Liver (tissue), 9 donors: ENCODE results near the gene KIRREL3. TPM values are rescaled to one million over a fixed set of nuclear protein-coding genes. Genes with fewer than 3 reads are reported as not detected.

Experiments used
- DNase-seq: peaks from one replicate; pipeline ENCODE4 v3.0.0-alpha.2; 2017; ENCODE audit warnings: low spot score
- H3K27ac ChIP-seq, 2 donors: one replicate each; pipeline ENCODE4 v1.7.0; 2013; ENCODE audit warnings: inconsistent platforms in 2 of 2, low read length in 2 of 2, control low read depth in 1 of 2, low read depth in 1 of 2, mild to moderate bottlenecking in 1 of 2
- H3K27me3 ChIP-seq, 4 donors: one replicate each; pipeline versions ENCODE4 v1.6.1 to v1.7.0; 2013; ENCODE audit warnings: low read length in 3 of 4, inconsistent platforms in 1 of 4, mild to moderate bottlenecking in 1 of 4, moderate library complexity in 1 of 4; ENCODE audit not compliant: control insufficient read depth in 4 of 4, insufficient read depth in 4 of 4
- H3K36me3 ChIP-seq, 4 donors: one replicate each; pipeline versions ENCODE4 v1.6.1 to v1.7.0; 2013; ENCODE audit warnings: low read length in 3 of 4, mild to moderate bottlenecking in 3 of 4, low read depth in 1 of 4, moderate library complexity in 1 of 4; ENCODE audit not compliant: control insufficient read depth in 4 of 4, insufficient read depth in 3 of 4
- H3K4me1 ChIP-seq, 4 donors: one replicate each; pipeline versions ENCODE4 v1.6.1 to v1.7.0; 2013; ENCODE audit warnings: low read length in 3 of 4, mild to moderate bottlenecking in 3 of 4, moderate library complexity in 1 of 4; ENCODE audit not compliant: control insufficient read depth in 4 of 4, insufficient read depth in 4 of 4
- H3K4me3 ChIP-seq, 3 donors: one replicate each; pipeline versions ENCODE4 v1.6.1 to v1.7.0; 2013; ENCODE audit warnings: low read length in 3 of 3, control low read depth in 1 of 3, low read depth in 1 of 3, mild to moderate bottlenecking in 1 of 3
- H3K9ac ChIP-seq, 2 donors: one replicate each; pipeline ENCODE4 v1.7.0; 2013; ENCODE audit warnings: low read length in 2 of 2, mild to moderate bottlenecking in 2 of 2, moderate library complexity in 2 of 2, control low read depth in 1 of 2, low read depth in 1 of 2
- H3K9me3 ChIP-seq, 4 donors: one replicate each; pipeline versions ENCODE4 v1.6.1 to v1.7.0; 2013; ENCODE audit warnings: low read length in 3 of 4; ENCODE audit not compliant: control insufficient read depth in 4 of 4
- ATF3 ChIP-seq: IDR thresholded peaks from 2 replicates; pipeline ENCODE4 v1.6.1; 2016; ENCODE audit warnings: antibody characterized with exemption
- CTCF ChIP-seq: fragments of 150-350 bp; IDR thresholded peaks from 2 replicates; pipeline ENCODE4 v1.5.1; 2017; ENCODE audit warnings: improper control_type of control experiment, low read depth, low read length; ENCODE audit not compliant: missing input control
- EGR1 ChIP-seq, 2 donors: IDR thresholded peaks; 2 replicates each; pipeline ENCODE4 v1.6.1; 2016 to 2018; ENCODE audit warnings: antibody characterized with exemption in 2 of 2, low read depth in 2 of 2
- FOXA1 ChIP-seq: IDR thresholded peaks from 2 replicates; pipeline ENCODE4 v1.6.1; 2016; ENCODE audit warnings: antibody characterized with exemption
- FOXA2 ChIP-seq: IDR thresholded peaks from 2 replicates; pipeline ENCODE4 v1.6.1; 2016; ENCODE audit warnings: antibody characterized with exemption
- GABPA ChIP-seq, 2 donors: IDR thresholded peaks in 1 of 2; conservative IDR thresholded peaks in 1 of 2; 2 replicates each; pipeline ENCODE4 v1.6.1; 2016; ENCODE audit warnings: antibody characterized with exemption in 2 of 2, mild to moderate bottlenecking in 1 of 2, moderate library complexity in 1 of 2
- HNF4A ChIP-seq, 2 donors: conservative IDR thresholded peaks; 2 replicates each; pipeline ENCODE4 v1.6.1; 2016; ENCODE audit warnings: antibody characterized with exemption in 2 of 2, mild to moderate bottlenecking in 2 of 2
- HNF4G ChIP-seq: IDR thresholded peaks from 2 replicates; pipeline ENCODE4 v1.6.1; 2016; ENCODE audit warnings: antibody characterized with exemption
- JUND ChIP-seq, 2 donors: IDR thresholded peaks; 2 replicates each; pipeline ENCODE4 v1.6.1; 2016; ENCODE audit warnings: antibody characterized with exemption in 2 of 2
- MAX ChIP-seq: IDR thresholded peaks from 2 replicates; pipeline ENCODE4 v1.6.1; 2016; ENCODE audit warnings: antibody characterized with exemption
- NR2F2 ChIP-seq: IDR thresholded peaks from 2 replicates; pipeline ENCODE4 v1.6.1; 2016; ENCODE audit warnings: antibody characterized with exemption
- RAD21 ChIP-seq, 2 donors: IDR thresholded peaks; 2 replicates each; pipeline ENCODE4 v1.6.1; 2016; ENCODE audit warnings: antibody characterized with exemption in 2 of 2, mild to moderate bottlenecking in 2 of 2
- REST ChIP-seq: IDR thresholded peaks from 2 replicates; pipeline ENCODE4 v1.6.1; 2016; ENCODE audit warnings: antibody characterized with exemption, mild to moderate bottlenecking
- RXRA ChIP-seq, 2 donors: IDR thresholded peaks; 2 replicates each; pipeline ENCODE4 v1.6.1; 2017 to 2018; ENCODE audit warnings: antibody characterized with exemption in 2 of 2, mild to moderate bottlenecking in 1 of 2
- SP1 ChIP-seq: IDR thresholded peaks from 2 replicates; pipeline ENCODE4 v1.6.1; 2018; ENCODE audit warnings: antibody characterized with exemption, mild to moderate bottlenecking
- TAF1 ChIP-seq: conservative IDR thresholded peaks from 2 replicates; pipeline ENCODE4 v1.6.1; 2016; ENCODE audit warnings: antibody characterized with exemption, mild to moderate bottlenecking
- YY1 ChIP-seq: IDR thresholded peaks from 2 replicates; pipeline ENCODE4 v1.6.1; 2016; ENCODE audit warnings: antibody characterized with exemption, mild to moderate bottlenecking
- WGBS: extraction: QIAGEN DNeasy Blood & Tissue Kit; methylation state at CpG from one replicate; pipeline ENCODE4 v1.1.7; 2013; 5-methylcytosine and 5-hydroxymethylcytosine counted together
- polyA plus RNA-seq, 2 donors: library from polyadenylated mRNA; stranded (reverse) in 1 of 2; unstranded in 1 of 2; fragments of 200-250 nt in 1 of 2; fragments of >200 nt in 1 of 2; fragmentation: Nextera tagmentation in 1 of 2; extraction: Ambion mirVana in 1 of 2; gene quantifications; one replicate each; pipeline versions ENCODE4 v1.2.1 to v1.2.3, GENCODE V29; 2013 to 2015
- total RNA-seq, 2 donors: library from RNA; depleted of rRNA; stranded (reverse); fragments of >200 nt; gene quantifications; one replicate each; pipeline ENCODE4 v1.2.3, GENCODE V29; 2014
- donor health status: healthy.
- donor health status: healthy.
- donor health status: healthy.
- donor health status: healthy.
- donor health status: healthy.

KIRREL3 gene
- total and polyA plus RNA-seq, 4 donors: 0.03 to 0.29 (median 0.08) TPM; not detected in 1

GRCh38 chr11:127018683-127019279, 18.2 kb upstream of the KIRREL3 start (continued):
- no peak for TF ChIP-seq GABPA (IDR thresholded peaks at IDR 0.05 in 1 of 2, conservative IDR thresholded peaks at IDR 0.05 in 1 of 2)

- H3K27ac ChIP-seq: no peak overlapping the region
- no peaks in the 10 kb centered on the region for H3K36me3 ChIP-seq
- H3K9me3 ChIP-seq: no peaks in the 10 kb centered on the region
- H3K4me1 ChIP-seq: no peaks in the 10 kb centered on the region
- no peak overlapping the region for H3K4me3 ChIP-seq
- DNase-seq: no peak
- no peak for TF ChIP-seq MAX
- no peak for TF ChIP-seq RXRA (IDR thresholded peaks at IDR 0.05)
- TF ChIP-seq FOXA1: no peak
- TF ChIP-seq RAD21 (IDR thresholded peaks at IDR 0.05): peak in 1 of 2 donors; percentile 7
- H3K27me3 ChIP-seq: no peaks in the 10 kb centered on the region
- WGBS: 72% methylated on average over 7 of the region's 7 CpGs
- H3K9ac ChIP-seq: no peak overlapping the region
Observed at GRCh38 chr11:127017482-127017881, 16.9 kb upstream of the KIRREL3 start.

- Histone ChIP-seq H3K27ac (no peak overlapping the region), H3K9ac (no peak overlapping the region), H3K27me3 (no peaks in the 10 kb centered on the region), H3K36me3 (no peaks in the 10 kb centered on the region), H3K4me1 (no peaks in the 10 kb centered on the region), H3K9me3 (no peaks in the 10 kb centered on the region), H3K4me3 (no peak overlapping the region)
- TF ChIP-seq RAD21 (IDR thresholded peaks at IDR 0.05): no peak
- TF ChIP-seq GABPA (IDR thresholded peaks at IDR 0.05 in 1 of 2, conservative IDR thresholded peaks at IDR 0.05 in 1 of 2): no peak
- no peak for TF ChIP-seq FOXA1
- WGBS: 72% methylated on average over 5 of the region's 5 CpGs
- no peak for DNase-seq
Observed at GRCh38 chr11:127013550-127013949, 13.0 kb upstream of the KIRREL3 start.

GRCh38 chr11:127006311-127006710, 5.7 kb upstream of the KIRREL3 start:
- no peak for DNase-seq
- no peak overlapping the region for H3K4me3 ChIP-seq
- H3K4me1 ChIP-seq: peaks cover 0 to 11% (median 6%) of the 10 kb centered on the region in 4 donors
- 95% methylated on average over 2 of the region's 2 CpGs for WGBS
- H3K9me3 ChIP-seq: no peaks in the 10 kb centered on the region
- TF ChIP-seq HNF4A (conservative IDR thresholded peaks at IDR 0.05): no peak
- TF ChIP-seq HNF4G: no peak
- no peak for TF ChIP-seq NR2F2
- no peak for TF ChIP-seq SP1
- TF ChIP-seq ATF3: no peak
- no peak for TF ChIP-seq YY1
- TF ChIP-seq JUND (IDR thresholded peaks at IDR 0.05): no peak
- no peak for TF ChIP-seq EGR1 (IDR thresholded peaks at IDR 0.05; ENCODE audit: low read depth in 2 of 2)
- no peak for TF ChIP-seq RXRA (IDR thresholded peaks at IDR 0.05)
- no peak for TF ChIP-seq RAD21 (IDR thresholded peaks at IDR 0.05)
- TF ChIP-seq CTCF: no peak
- no peak for TF ChIP-seq TAF1
- no peak for TF ChIP-seq FOXA1
- no peak for TF ChIP-seq REST
- TF ChIP-seq GABPA (IDR thresholded peaks at IDR 0.05 in 1 of 2, conservative IDR thresholded peaks at IDR 0.05 in 1 of 2): no peak
- TF ChIP-seq FOXA2: no peak
- H3K27ac ChIP-seq: no peak overlapping the region
- H3K27me3 ChIP-seq: peaks cover 0 to 11% (median 4%) of the 10 kb centered on the region in 4 donors
- H3K36me3 ChIP-seq: no peaks in the 10 kb centered on the region
- no peak overlapping the region for H3K9ac ChIP-seq
